Neural cell (in vitro differentiated cells): ENCODE measurements around the gene BNC2. TPM values are rescaled to one million over a fixed set of nuclear protein-coding genes. Genes with fewer than 3 reads are reported as not detected.

Experiments
- H2AFZ ChIP-seq: fragments of 200-600, 300-800 bp; sonication (generic), shearing (Covaris generic); 2 replicates; pipeline ENCODE4 v1.6.0; 2014; ENCODE audit warnings: low read depth, mild to moderate bottlenecking, antibody characterized with exemption, low read length, moderate library complexity
- H3F3A ChIP-seq: fragments of 200-600 bp; shearing (Covaris generic); 2 replicates; pipeline ENCODE4 v1.6.1; 2016; ENCODE audit warnings: mild to moderate bottlenecking, moderate library complexity, mixed read lengths, antibody characterized with exemption, low read length; ENCODE audit not compliant: insufficient read depth, poor library complexity, severe bottlenecking
- H3K27ac ChIP-seq: fragments of 200-600, 300-800 bp; sonication (generic), shearing (Covaris generic); 2 replicates; pipeline ENCODE4 v1.5.1; 2014; ENCODE audit warnings: mild to moderate bottlenecking, low read length, moderate library complexity
- H3K27me3 ChIP-seq: fragments of 300-800, 200-600 bp; sonication (generic), shearing (Covaris generic); 2 replicates; pipeline ENCODE4 v1.6.0; 2014; ENCODE audit warnings: mild to moderate bottlenecking, low read depth, low read length, moderate library complexity; ENCODE audit not compliant: insufficient read depth
- H3K36me3 ChIP-seq: fragments of 300-800, 200-600 bp; sonication (generic), shearing (Covaris generic); 2 replicates; pipeline ENCODE4 v1.5.1; 2014; ENCODE audit warnings: mild to moderate bottlenecking, antibody characterized with exemption, low read length, moderate library complexity; ENCODE audit not compliant: insufficient read depth
- H3K4me2 ChIP-seq: fragments of 300-800, 200-600 bp; sonication (generic), shearing (Covaris generic); 2 replicates; pipeline ENCODE4 v1.6.0; 2014; ENCODE audit warnings: mild to moderate bottlenecking, low read length
- H3K4me3 ChIP-seq: fragments of 300-800, 200-600 bp; sonication (generic), shearing (Covaris generic); 2 replicates; pipeline ENCODE4 v1.5.1; 2014; ENCODE audit warnings: mild to moderate bottlenecking, low read length, moderate library complexity
- H3K79me2 ChIP-seq: fragments of 200-600 bp; shearing (Covaris generic); replicated peaks from 2 replicates; pipeline ENCODE4 v1.6.0; 2014; ENCODE audit warnings: mild to moderate bottlenecking, low read length, moderate library complexity; ENCODE audit not compliant: insufficient read depth
- H3K9ac ChIP-seq: fragments of 300-800, 200-600 bp; sonication (generic), shearing (Covaris generic); 2 replicates; pipeline ENCODE4 v1.6.1; 2016; ENCODE audit warnings: mild to moderate bottlenecking, low read length, mixed read lengths
- H3K9me2 ChIP-seq: fragments of 200-600 bp; shearing (Covaris generic); 2 replicates; pipeline ENCODE4 v1.6.1; 2016; ENCODE audit warnings: mild to moderate bottlenecking, low read length, mixed read lengths; ENCODE audit not compliant: insufficient read depth
- H3K9me3 ChIP-seq: fragments of 200-600, 300-800 bp; sonication (generic), shearing (Covaris generic); 2 replicates; pipeline ENCODE4 v1.6.1; 2016; ENCODE audit warnings: mild to moderate bottlenecking, mixed run types, low read length, moderate library complexity, mixed read lengths
- H4K20me1 ChIP-seq: fragments of 200-600 bp; shearing (Covaris generic); 2 replicates; pipeline ENCODE4 v1.6.1; 2016; ENCODE audit warnings: mild to moderate bottlenecking, mixed run types; ENCODE audit not compliant: insufficient read depth
- EP300 ChIP-seq: fragments of 450-650 bp; conservative IDR thresholded peaks from 2 replicates; pipeline ENCODE4 v1.6.1; 2014; ENCODE audit warnings: antibody characterized with exemption, mild to moderate bottlenecking, moderate library complexity; ENCODE audit not compliant: poor library complexity, severe bottlenecking
- EZH2 ChIP-seq: fragments of 200-600, 300-800 bp; shearing (Covaris generic), sonication (generic); IDR thresholded peaks from 2 replicates; pipeline ENCODE4 v1.6.1; 2014; ENCODE audit warnings: antibody characterized with exemption, low read length, borderline replicate concordance, mild to moderate bottlenecking; ENCODE audit not compliant: insufficient read depth, poor library complexity, severe bottlenecking
- MXI1 ChIP-seq: fragments of 450-650 bp; conservative IDR thresholded peaks from 2 replicates; pipeline ENCODE4 v1.6.1; 2014; ENCODE audit warnings: antibody characterized with exemption, mild to moderate bottlenecking; ENCODE audit not compliant: poor library complexity, severe bottlenecking
- POLR2AphosphoS5 ChIP-seq: IDR thresholded peaks from 2 replicates; pipeline ENCODE4 v1.6.1; 2012
- RAD21 ChIP-seq: fragments of 450-650 bp; conservative IDR thresholded peaks from 2 replicates; pipeline ENCODE4 v1.6.1; 2014; ENCODE audit warnings: antibody characterized with exemption, mild to moderate bottlenecking, moderate library complexity
- SMC3 ChIP-seq: fragments of 450-650 bp; conservative IDR thresholded peaks from 2 replicates; pipeline ENCODE4 v1.6.1; 2014; ENCODE audit warnings: antibody characterized with exemption, mild to moderate bottlenecking, moderate library complexity; ENCODE audit not compliant: poor library complexity
- TAF1 ChIP-seq: IDR thresholded peaks from 2 replicates; pipeline ENCODE4 v1.6.1; 2012; ENCODE audit warnings: low read depth
- polyA plus RNA-seq: library from polyadenylated mRNA; depleted of rRNA; stranded (reverse); fragments of >200 nt; gene quantifications from 2 replicates; pipeline ENCODE4 v1.2.3, GENCODE V29; 2014
- TF ChIP-seq, protein P1 (sequence below): IDR thresholded peaks from 2 replicates; pipeline ENCODE4 v1.6.1; 2012; ENCODE audit warnings: borderline replicate concordance
- TF ChIP-seq, protein P2 (sequence below): fragments of 450-650 bp; IDR thresholded peaks from 2 replicates; pipeline ENCODE4 v1.5.1; 2014; ENCODE audit warnings: antibody characterized with exemption, mild to moderate bottlenecking, moderate library complexity; ENCODE audit not compliant: poor library complexity, severe bottlenecking

Gene BNC2
- polyA plus RNA-seq, 1 donor from 2014 or later: 1.3 TPM

DNA sequence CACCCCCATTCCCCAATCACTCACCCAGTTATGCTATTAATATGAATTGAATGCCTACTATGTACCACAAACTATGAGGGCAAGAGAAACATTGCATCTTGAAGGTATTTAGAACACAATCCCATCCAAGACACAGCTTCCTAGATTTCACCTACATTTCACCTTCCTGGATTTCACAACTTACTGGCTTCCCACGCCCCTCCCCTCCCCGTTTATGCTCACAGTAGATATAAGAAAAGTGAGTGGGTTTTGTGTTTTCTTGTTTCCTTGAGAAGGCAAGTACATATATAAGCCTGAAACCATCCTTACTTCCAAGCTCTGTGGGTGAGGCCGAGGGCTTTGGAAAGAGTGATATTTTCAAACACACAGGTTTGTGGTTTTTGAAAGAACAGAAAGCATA is 465.0 kb downstream of the BNC2 start:
- H3K4me3 ChIP-seq: no peak overlapping the region
- H3K27me3 ChIP-seq: no peaks in the 10 kb centered on the region
- no peaks in the 10 kb centered on the region for H3K9me3 ChIP-seq
- H2AFZ ChIP-seq: no peak overlapping the region
- H3K27ac ChIP-seq: no peak overlapping the region
- H3K36me3 ChIP-seq: no peaks in the 10 kb centered on the region
- no peaks in the 10 kb centered on the region for H3K79me2 ChIP-seq
- no peak overlapping the region for H3K9ac ChIP-seq
- H3K4me2 ChIP-seq: no peak overlapping the region
- H3K9me2 ChIP-seq: no peaks in the 10 kb centered on the region
- no peaks in the 10 kb centered on the region for H4K20me1 ChIP-seq
- no peaks in the 10 kb centered on the region for H3F3A ChIP-seq
- TF ChIP-seq, protein P1, sequence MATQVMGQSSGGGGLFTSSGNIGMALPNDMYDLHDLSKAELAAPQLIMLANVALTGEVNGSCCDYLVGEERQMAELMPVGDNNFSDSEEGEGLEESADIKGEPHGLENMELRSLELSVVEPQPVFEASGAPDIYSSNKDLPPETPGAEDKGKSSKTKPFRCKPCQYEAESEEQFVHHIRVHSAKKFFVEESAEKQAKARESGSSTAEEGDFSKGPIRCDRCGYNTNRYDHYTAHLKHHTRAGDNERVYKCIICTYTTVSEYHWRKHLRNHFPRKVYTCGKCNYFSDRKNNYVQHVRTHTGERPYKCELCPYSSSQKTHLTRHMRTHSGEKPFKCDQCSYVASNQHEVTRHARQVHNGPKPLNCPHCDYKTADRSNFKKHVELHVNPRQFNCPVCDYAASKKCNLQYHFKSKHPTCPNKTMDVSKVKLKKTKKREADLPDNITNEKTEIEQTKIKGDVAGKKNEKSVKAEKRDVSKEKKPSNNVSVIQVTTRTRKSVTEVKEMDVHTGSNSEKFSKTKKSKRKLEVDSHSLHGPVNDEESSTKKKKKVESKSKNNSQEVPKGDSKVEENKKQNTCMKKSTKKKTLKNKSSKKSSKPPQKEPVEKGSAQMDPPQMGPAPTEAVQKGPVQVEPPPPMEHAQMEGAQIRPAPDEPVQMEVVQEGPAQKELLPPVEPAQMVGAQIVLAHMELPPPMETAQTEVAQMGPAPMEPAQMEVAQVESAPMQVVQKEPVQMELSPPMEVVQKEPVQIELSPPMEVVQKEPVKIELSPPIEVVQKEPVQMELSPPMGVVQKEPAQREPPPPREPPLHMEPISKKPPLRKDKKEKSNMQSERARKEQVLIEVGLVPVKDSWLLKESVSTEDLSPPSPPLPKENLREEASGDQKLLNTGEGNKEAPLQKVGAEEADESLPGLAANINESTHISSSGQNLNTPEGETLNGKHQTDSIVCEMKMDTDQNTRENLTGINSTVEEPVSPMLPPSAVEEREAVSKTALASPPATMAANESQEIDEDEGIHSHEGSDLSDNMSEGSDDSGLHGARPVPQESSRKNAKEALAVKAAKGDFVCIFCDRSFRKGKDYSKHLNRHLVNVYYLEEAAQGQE: no peak
- no peak for TF ChIP-seq SMC3
- TF ChIP-seq EZH2: no peak
- TF ChIP-seq, protein P2, sequence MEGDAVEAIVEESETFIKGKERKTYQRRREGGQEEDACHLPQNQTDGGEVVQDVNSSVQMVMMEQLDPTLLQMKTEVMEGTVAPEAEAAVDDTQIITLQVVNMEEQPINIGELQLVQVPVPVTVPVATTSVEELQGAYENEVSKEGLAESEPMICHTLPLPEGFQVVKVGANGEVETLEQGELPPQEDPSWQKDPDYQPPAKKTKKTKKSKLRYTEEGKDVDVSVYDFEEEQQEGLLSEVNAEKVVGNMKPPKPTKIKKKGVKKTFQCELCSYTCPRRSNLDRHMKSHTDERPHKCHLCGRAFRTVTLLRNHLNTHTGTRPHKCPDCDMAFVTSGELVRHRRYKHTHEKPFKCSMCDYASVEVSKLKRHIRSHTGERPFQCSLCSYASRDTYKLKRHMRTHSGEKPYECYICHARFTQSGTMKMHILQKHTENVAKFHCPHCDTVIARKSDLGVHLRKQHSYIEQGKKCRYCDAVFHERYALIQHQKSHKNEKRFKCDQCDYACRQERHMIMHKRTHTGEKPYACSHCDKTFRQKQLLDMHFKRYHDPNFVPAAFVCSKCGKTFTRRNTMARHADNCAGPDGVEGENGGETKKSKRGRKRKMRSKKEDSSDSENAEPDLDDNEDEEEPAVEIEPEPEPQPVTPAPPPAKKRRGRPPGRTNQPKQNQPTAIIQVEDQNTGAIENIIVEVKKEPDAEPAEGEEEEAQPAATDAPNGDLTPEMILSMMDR: no peak
- TF ChIP-seq TAF1: no peak
- TF ChIP-seq RAD21: no peak
- TF ChIP-seq MXI1: no peak
- TF ChIP-seq POLR2AphosphoS5: no peak
- TF ChIP-seq EP300: no peak

DNA sequence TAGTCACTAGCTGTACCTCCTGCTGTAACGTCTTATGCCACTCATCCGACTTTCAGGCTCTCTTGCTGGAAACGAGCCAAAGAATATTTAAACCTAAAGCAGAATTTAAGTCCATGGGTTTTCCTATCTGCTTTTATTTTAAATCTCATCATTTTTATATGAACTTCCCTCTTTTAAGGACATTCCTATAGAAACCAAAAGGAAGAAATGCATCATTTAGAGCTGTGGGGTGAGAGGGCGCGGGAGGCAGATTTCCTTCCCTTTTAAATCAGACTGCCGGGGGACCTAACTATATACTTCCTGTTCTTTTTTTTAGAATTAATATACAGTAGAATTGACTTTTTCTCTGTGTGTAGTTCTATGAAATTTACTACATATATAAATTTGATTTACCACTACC is 468.8 kb downstream of the BNC2 start:
- H3F3A ChIP-seq: no peaks in the 10 kb centered on the region
- no peaks in the 10 kb centered on the region for H3K9me3 ChIP-seq
- H3K27me3 ChIP-seq: no peaks in the 10 kb centered on the region
- no peak overlapping the region for H2AFZ ChIP-seq
- H3K9ac ChIP-seq: no peak overlapping the region
- H3K36me3 ChIP-seq: no peaks in the 10 kb centered on the region
- TF ChIP-seq, protein P1: no peak
- no peak for TF ChIP-seq MXI1
- no peak for TF ChIP-seq SMC3
- TF ChIP-seq, protein P2: no peak
- TF ChIP-seq EP300: no peak
- no peaks in the 10 kb centered on the region for H4K20me1 ChIP-seq
- H3K4me2 ChIP-seq: no peak overlapping the region
- no peaks in the 10 kb centered on the region for H3K9me2 ChIP-seq
- no peak overlapping the region for H3K27ac ChIP-seq
- no peaks in the 10 kb centered on the region for H3K79me2 ChIP-seq
- no peak overlapping the region for H3K4me3 ChIP-seq
